GM12873 (cell line): ENCODE results near the gene RIMBP2.

Experiments used
- CTCF ChIP-seq: IDR thresholded peaks from 2 replicates; pipeline ENCODE4 v1.5.1; 2012; ENCODE audit warnings: low read depth, mild to moderate bottlenecking, moderate library complexity, low read length, control low read depth; ENCODE audit not compliant: insufficient read depth; ENCODE audit errors: missing control alignments

The RIMBP2 gene

GRCh38 chr12:130555628-130556485 is 160.2 kb downstream of the RIMBP2 start:
- no peak for TF ChIP-seq CTCF

- TF ChIP-seq CTCF, result no peak
Measured at GRCh38 chr12:130555221-130555620, 160.9 kb downstream of the RIMBP2 start.

- TF ChIP-seq CTCF, result no peak
Measured at GRCh38 chr12:130552483-130552996, 163.6 kb downstream of the RIMBP2 start.

- TF ChIP-seq CTCF, result no peak
Measured at GRCh38 chr12:130549361-130549760, 166.7 kb downstream of the RIMBP2 start.

- TF ChIP-seq CTCF, result no peak
Measured at GRCh38 chr12:130547480-130548155, 168.5 kb downstream of the RIMBP2 start.

GRCh38 chr12:130546494-130546893 is 169.6 kb downstream of the RIMBP2 start:
- TF ChIP-seq CTCF, result no peak

- no peak for TF ChIP-seq CTCF
Measured at GRCh38 chr12:130545475-130545874, 170.6 kb downstream of the RIMBP2 start.
